Sigmoid colon (tissue), 7 donors: ENCODE measurements around the gene FNDC11. TPM values are rescaled to one million over a fixed set of nuclear protein-coding genes. Genes with fewer than 3 reads are reported as not detected.

ENCODE experiments used
- DNase-seq: peaks from one replicate; pipeline ENCODE4 v3.0.0-alpha.2; 2019
- H3K27ac ChIP-seq, 4 donors: fragments of 200-600 bp; sonication (generic); one replicate each; pipeline ENCODE4 v1.5.1; 2016 to 2019; ENCODE audit warnings: mild to moderate bottlenecking in 1 of 4
- H3K27me3 ChIP-seq, 3 donors: fragments of 200-600 bp; sonication (generic); one replicate each; pipeline ENCODE4 v1.5.1; 2019; ENCODE audit warnings: mild to moderate bottlenecking in 1 of 3
- H3K36me3 ChIP-seq, 4 donors: fragments of 200-600 bp; sonication (generic); one replicate each; pipeline ENCODE4 v1.5.1; 2016 to 2019
- H3K4me1 ChIP-seq, 4 donors: fragments of 200-600 bp; sonication (generic); one replicate each; pipeline ENCODE4 v1.5.1; 2017 to 2019
- H3K4me3 ChIP-seq, 4 donors: fragments of 200-600 bp; sonication (generic); one replicate each; pipeline ENCODE4 v1.5.1; 2017 to 2019; ENCODE audit warnings: mild to moderate bottlenecking in 2 of 4, moderate library complexity in 1 of 4
- H3K9me3 ChIP-seq, 4 donors: fragments of 200-600 bp in 3 of 4; sonication (generic) in 3 of 4; one replicate each; pipeline versions ENCODE4 v1.5.1 to v1.6.1; 2013 to 2019
- EP300 ChIP-seq, 4 donors: sonication (generic); formaldehyde crosslinking; IDR thresholded peaks; one replicate each; pipeline ENCODE4 v1.6.1; 2017; ENCODE audit warnings: antibody characterized with exemption in 4 of 4
- POLR2A ChIP-seq, 2 donors: fragments of 450-650 bp; IDR thresholded peaks; one replicate each; pipeline ENCODE4 v1.6.1; 2016; ENCODE audit warnings: antibody characterized with exemption in 2 of 2, mild to moderate bottlenecking in 2 of 2, moderate library complexity in 2 of 2
- POLR2AphosphoS5 ChIP-seq, 4 donors: sonication (generic); formaldehyde crosslinking; IDR thresholded peaks; one replicate each; pipeline ENCODE4 v1.6.1; 2017; ENCODE audit warnings: antibody characterized with exemption in 4 of 4
- WGBS, 2 donors: extraction: QIAGEN DNeasy Blood & Tissue Kit; methylation state at CpG; one replicate each; pipeline ENCODE4 v1.1.7; 2013; 5-methylcytosine and 5-hydroxymethylcytosine counted together
- intact Hi-C: fragments of 100-400 bp; cut with DNase I; formaldehyde crosslinking; loops from one replicate; pipeline ENCODE4 v1.15.1; 2023
- polyA plus RNA-seq, 3 donors: library from polyadenylated mRNA; stranded (reverse); fragments of 200-250 nt; gene quantifications; one replicate each; pipeline ENCODE4 v1.2.3, GENCODE V29; 2013
- total RNA-seq, 4 donors: library from RNA; depleted of rRNA; stranded (reverse); fragments of >200 nt; gene quantifications; one replicate each; pipeline ENCODE4 v1.1.0, GENCODE V29; 2016
- TF ChIP-seq, protein P1 (sequence below), 4 experiments: fragments of 450-650 bp in 3 of 4; fragments of 200-600 bp in 1 of 4; IDR thresholded peaks; one replicate each; pipeline ENCODE4 v1.5.1; 2016 to 2019; ENCODE audit warnings: antibody characterized with exemption in 4 of 4, mild to moderate bottlenecking in 3 of 4, moderate library complexity in 2 of 4
- donor health status: healthy with polysubstance abuse.
- donor health status: Bipolar disorder and iron deficiency.
- donor health status: healthy.

Gene FNDC11
- total and polyA plus RNA-seq, 7 donors, result under 0.01 to 0.55 (median 0.41) TPM; not detected in 1

DNA sequence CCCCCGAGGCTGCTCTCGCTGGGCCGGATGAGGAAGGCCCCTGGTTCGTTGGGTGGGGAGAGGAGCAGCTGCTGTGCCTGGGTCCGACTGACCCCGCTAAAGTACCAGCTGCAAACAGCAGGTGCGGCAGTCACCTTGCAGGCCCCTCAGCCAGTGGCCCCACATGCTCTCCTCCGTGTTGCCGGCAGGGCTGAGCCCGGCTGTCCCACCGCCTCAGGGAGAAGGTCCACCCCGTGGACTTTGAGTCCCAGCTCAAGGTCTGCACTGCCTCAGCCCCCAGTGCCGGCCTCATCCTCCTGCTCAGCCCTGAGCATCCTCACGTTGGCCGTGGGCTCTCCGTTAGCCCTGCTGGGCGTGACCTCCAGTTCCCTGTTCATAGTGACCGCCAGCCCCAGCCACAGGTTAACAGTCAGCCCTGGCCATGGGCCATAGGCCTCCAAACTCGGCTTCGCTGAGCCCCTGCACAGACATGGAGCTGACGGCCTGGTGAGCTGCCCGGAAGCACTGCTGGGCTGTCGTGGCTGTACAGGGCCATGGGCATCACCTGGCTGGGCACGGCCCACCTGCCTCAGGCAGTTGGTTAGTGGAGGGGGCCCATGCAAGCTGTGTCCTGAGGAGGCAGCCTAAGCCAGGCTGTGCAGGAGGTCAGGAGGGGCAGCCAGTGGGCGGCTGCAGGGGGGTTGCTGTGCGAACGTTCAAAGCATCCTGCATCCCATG is 9.6 kb upstream of the FNDC11 start:
- Histone ChIP-seq H3K9me3 (no peaks in the 10 kb centered on the region), H3K4me3 (no peak overlapping the region), H3K4me1 (no peaks in the 10 kb centered on the region), H3K27ac (no peak overlapping the region), H3K27me3 (peaks cover 0 to 47% (median 35%) of the 10 kb centered on the region in 3 donors), H3K36me3 (no peaks in the 10 kb centered on the region)
- 21 to 68% methylated on average over 27 of the region's 27 CpGs for WGBS, 2 donors
- TF ChIP-seq, protein P1, sequence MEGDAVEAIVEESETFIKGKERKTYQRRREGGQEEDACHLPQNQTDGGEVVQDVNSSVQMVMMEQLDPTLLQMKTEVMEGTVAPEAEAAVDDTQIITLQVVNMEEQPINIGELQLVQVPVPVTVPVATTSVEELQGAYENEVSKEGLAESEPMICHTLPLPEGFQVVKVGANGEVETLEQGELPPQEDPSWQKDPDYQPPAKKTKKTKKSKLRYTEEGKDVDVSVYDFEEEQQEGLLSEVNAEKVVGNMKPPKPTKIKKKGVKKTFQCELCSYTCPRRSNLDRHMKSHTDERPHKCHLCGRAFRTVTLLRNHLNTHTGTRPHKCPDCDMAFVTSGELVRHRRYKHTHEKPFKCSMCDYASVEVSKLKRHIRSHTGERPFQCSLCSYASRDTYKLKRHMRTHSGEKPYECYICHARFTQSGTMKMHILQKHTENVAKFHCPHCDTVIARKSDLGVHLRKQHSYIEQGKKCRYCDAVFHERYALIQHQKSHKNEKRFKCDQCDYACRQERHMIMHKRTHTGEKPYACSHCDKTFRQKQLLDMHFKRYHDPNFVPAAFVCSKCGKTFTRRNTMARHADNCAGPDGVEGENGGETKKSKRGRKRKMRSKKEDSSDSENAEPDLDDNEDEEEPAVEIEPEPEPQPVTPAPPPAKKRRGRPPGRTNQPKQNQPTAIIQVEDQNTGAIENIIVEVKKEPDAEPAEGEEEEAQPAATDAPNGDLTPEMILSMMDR (IDR thresholded peaks at IDR 0.05), result no peak
- TF ChIP-seq POLR2AphosphoS5 (IDR thresholded peaks at IDR 0.05) (no peak), EP300 (IDR thresholded peaks at IDR 0.05) (no peak), POLR2A (IDR thresholded peaks at IDR 0.05) (no peak)
- intact Hi-C loops, result no loop called here
- no peak for DNase-seq

DNA sequence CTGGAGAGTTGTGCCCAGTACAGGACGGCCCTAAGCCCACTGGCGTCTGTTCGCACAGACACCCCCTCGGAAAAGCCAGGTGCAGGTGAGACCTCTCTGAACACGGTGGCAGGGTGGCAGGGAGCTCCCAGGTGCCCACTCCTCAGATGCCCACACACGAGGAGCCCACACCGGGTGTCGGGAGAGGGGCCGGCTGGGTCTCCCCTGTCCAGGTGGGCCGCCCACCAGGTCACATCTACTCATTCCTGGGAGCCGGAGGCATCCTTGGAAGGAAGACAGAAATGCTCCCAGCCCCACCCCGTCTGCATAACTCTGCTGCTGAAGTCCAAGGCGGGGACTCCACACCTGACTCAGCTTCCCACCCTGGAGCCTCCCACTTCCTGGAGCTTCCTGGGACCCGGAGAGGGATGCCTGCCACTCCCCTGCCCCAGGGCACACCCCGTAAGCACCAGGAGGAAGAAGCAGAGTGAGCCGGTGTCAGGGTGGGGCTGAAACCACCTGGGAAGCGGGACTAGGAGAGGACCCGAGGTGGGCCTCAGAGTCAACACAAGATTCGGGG is 8.9 kb upstream of the FNDC11 start:
- TF ChIP-seq POLR2AphosphoS5 (IDR thresholded peaks at IDR 0.05), result no peak
- TF ChIP-seq, protein P1 (IDR thresholded peaks at IDR 0.05), result no peak
- TF ChIP-seq EP300 (IDR thresholded peaks at IDR 0.05), result no peak
- no peak for TF ChIP-seq POLR2A (IDR thresholded peaks at IDR 0.05)
- intact Hi-C loops, result no loop called here

DNA sequence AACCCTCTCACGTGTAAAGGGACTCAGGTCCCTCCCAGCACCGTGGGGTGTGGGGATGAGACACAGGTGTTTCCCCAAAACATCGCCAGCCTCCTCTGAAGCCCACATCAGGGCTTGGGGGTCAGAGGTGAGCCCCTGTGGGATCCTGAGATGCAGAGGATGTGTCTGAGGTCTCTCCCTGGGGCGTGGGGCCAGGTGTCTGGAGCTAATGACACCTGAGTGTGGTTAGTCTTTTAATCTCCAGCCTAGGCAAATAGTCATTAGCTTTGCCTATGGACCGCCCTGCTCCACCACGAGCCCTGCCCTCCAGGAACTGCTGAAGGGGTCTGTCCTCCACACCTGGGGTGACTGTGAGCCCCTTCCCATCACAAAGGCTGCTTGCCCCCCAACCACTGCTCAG is 8.1 kb upstream of the FNDC11 start:
- H3K36me3 ChIP-seq, result no peaks in the 10 kb centered on the region
- H3K9me3 ChIP-seq, result no peaks in the 10 kb centered on the region
- TF ChIP-seq POLR2A (IDR thresholded peaks at IDR 0.05), result no peak
- TF ChIP-seq, protein P1 (IDR thresholded peaks at IDR 0.05), result no peak
- TF ChIP-seq EP300 (IDR thresholded peaks at IDR 0.05), result no peak
- TF ChIP-seq POLR2AphosphoS5 (IDR thresholded peaks at IDR 0.05), result no peak
- no peak overlapping the region for H3K4me3 ChIP-seq
- intact Hi-C loops, result no loop called here
- no peak overlapping the region for H3K27ac ChIP-seq
- no peak for DNase-seq
- H3K4me1 ChIP-seq, result no peaks in the 10 kb centered on the region
- WGBS, 2 donors, result 13 to 43% methylated on average over 6 of the region's 6 CpGs
- H3K27me3 ChIP-seq, result peaks cover 0 to 62% (median 48%) of the 10 kb centered on the region in 3 donors

More for the DNA sequence above, 8.9 kb upstream of the FNDC11 start:
- Histone ChIP-seq H3K36me3 (no peaks in the 10 kb centered on the region), H3K27me3 (peaks cover 0 to 54% (median 42%) of the 10 kb centered on the region in 3 donors), H3K27ac (no peak overlapping the region), H3K4me3 (no peak overlapping the region), H3K4me1 (no peaks in the 10 kb centered on the region), H3K9me3 (no peaks in the 10 kb centered on the region)
- WGBS, 2 donors, result 16 to 66% methylated on average over 19 of the region's 19 CpGs
- DNase-seq, result no peak

DNA sequence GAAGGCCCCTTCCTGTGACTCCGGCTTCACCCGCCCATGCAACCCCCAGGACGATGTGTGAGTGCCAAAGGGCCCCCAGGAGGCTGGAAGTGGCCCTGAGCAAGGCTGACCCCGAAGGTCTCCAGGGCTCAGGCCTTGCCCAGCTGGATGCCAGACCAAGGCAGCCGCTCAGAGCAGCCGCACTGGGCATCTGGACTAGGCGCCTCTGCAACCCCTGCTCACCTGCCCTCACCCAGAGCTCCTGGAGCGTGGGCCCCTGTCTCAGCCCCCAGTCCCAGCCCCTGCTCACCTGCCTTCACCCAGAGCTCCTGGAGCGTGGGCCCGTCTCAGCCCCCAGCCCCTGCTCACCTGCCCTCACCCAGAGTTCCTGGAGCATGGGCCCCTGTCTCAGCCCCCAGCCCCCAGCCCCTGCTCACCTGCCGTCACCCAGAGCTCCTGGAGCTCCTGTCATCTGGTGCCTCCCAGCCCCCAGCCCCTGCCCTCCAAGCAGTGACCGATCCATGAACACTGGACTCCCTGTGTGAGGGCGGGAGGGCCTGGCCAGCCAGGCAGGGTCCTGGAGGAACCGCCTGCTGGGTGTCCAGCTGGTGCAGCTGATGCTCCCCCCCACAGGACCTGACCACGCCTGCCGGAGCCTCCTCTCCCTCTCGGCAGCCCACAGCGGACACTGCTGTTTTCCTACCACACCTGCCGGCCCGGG is 7.6 kb upstream of the FNDC11 start:
- no peaks in the 10 kb centered on the region for H3K36me3 ChIP-seq
- no peak overlapping the region for H3K27ac ChIP-seq
- TF ChIP-seq EP300 (IDR thresholded peaks at IDR 0.05) (no peak), POLR2AphosphoS5 (IDR thresholded peaks at IDR 0.05) (no peak), POLR2A (IDR thresholded peaks at IDR 0.05) (no peak)
- TF ChIP-seq, protein P1 (IDR thresholded peaks at IDR 0.05), result no peak
- H3K4me1 ChIP-seq, result no peaks in the 10 kb centered on the region
- H3K9me3 ChIP-seq, result no peaks in the 10 kb centered on the region
- 43 to 77% methylated on average over 20 of the region's 20 CpGs for WGBS, 2 donors
- intact Hi-C loops, result no loop called here
- H3K4me3 ChIP-seq, result no peak overlapping the region
- DNase-seq, result no peak
- peaks cover 3 to 62% (median 51%) of the 10 kb centered on the region in 3 donors for H3K27me3 ChIP-seq
